B cell (primary cell): ENCODE data around the gene PNLIP. TPM values are rescaled to one million over a fixed set of nuclear protein-coding genes. Genes with fewer than 3 reads are reported as not detected.

Source experiments
- ATAC-seq: fragments of 200-7000 bp; cut with Tn5 transposase; one replicate; pipeline ENCODE4 v1.10.0; 2021; ENCODE audit warnings: low read depth, mild to moderate bottlenecking, moderate number of reproducible peaks, moderate library complexity
- CTCF ChIA-PET: fragments of 350-600 bp; sonication (Branson Sonifier 250); formaldehyde crosslinking; loops from one replicate; lab custom pipeline; 2021; ENCODE audit warnings: antibody characterized with exemption, inconsistent platforms; lab: Charles Lee
- POLR2A ChIA-PET: fragments of 350-600 bp; sonication (Branson Sonifier 250); formaldehyde crosslinking; loops from one replicate; lab custom pipeline; 2021; ENCODE audit warnings: antibody characterized with exemption; lab: Charles Lee
- DNase-seq: peaks from one replicate; pipeline ENCODE4 v3.0.0; 2013
- H2AFZ ChIP-seq: 2 replicates; pipeline ENCODE4 v1.6.1; 2012; ENCODE audit warnings: mild to moderate bottlenecking, low read depth, low read length; ENCODE audit not compliant: insufficient read depth, poor library complexity, severe bottlenecking
- H3K27ac ChIP-seq, 2 donors: 1 replicate in 1 of 2; 2 replicates in 1 of 2; pipeline ENCODE4 v1.5.1; 2012 to 2013; ENCODE audit warnings: low read length in 2 of 2, mild to moderate bottlenecking in 2 of 2, moderate library complexity in 1 of 2
- H3K27me3 ChIP-seq, 4 experiments: fragments of 200-600 bp in 1 of 4; sonication (generic) in 1 of 4; replicated peaks in 1 of 4; 1 replicate in 2 of 4; 2 replicates in 2 of 4; pipeline versions ENCODE4 v1.6.1 to v1.7.0; 2013 to 2016; ENCODE audit warnings: low read length in 3 of 4, mild to moderate bottlenecking in 2 of 4, mixed read lengths in 1 of 4, moderate library complexity in 1 of 4; ENCODE audit not compliant: insufficient read depth in 4 of 4, control insufficient read depth in 3 of 4; ENCODE audit errors: control extremely low read depth in 1 of 4
- H3K36me3 ChIP-seq, 2 experiments: replicated peaks in 1 of 2; 1 replicate in 1 of 2; 2 replicates in 1 of 2; pipeline versions ENCODE4 v1.6.1 to v1.7.1; 2013; ENCODE audit warnings: low read length in 1 of 2; ENCODE audit not compliant: insufficient read depth in 2 of 2, control insufficient read depth in 1 of 2; ENCODE audit errors: control extremely low read depth in 1 of 2, extremely low read depth in 1 of 2
- H3K4me1 ChIP-seq, 2 donors: fragments of 200-600 bp in 1 of 2; sonication (generic) in 1 of 2; 1 replicate in 1 of 2; 2 replicates in 1 of 2; pipeline versions ENCODE4 v1.5.1 to v1.6.1; 2013 to 2017; ENCODE audit warnings: low read length in 2 of 2; ENCODE audit not compliant: control insufficient read depth in 2 of 2, insufficient read depth in 2 of 2
- H3K4me2 ChIP-seq: replicated peaks from 2 replicates; pipeline ENCODE3; 2012; ENCODE audit warnings: mild to moderate bottlenecking, low read depth, low read length; ENCODE audit not compliant: poor library complexity, severe bottlenecking
- H3K4me3 ChIP-seq, 5 experiments: fragments of 200-600 bp in 1 of 5; sonication (generic) in 1 of 5; 1 replicate in 3 of 5; 2 replicates in 2 of 5; pipeline versions ENCODE4 v1.5.1 to v1.7.0; 2011 to 2016; ENCODE audit warnings: low read length in 4 of 5, mild to moderate bottlenecking in 4 of 5, low read depth in 2 of 5, control low read depth in 1 of 5, moderate library complexity in 1 of 5; ENCODE audit not compliant: insufficient read depth in 1 of 5; ENCODE audit errors: control extremely low read depth in 1 of 5, extremely low read depth in 1 of 5
- H3K79me2 ChIP-seq: fragments of 200-600 bp; sonication (generic); one replicate; pipeline ENCODE4 v1.6.0; 2016; ENCODE audit warnings: low read length; ENCODE audit not compliant: control insufficient read depth, insufficient read depth
- H3K9ac ChIP-seq: fragments of 200-600 bp; sonication (generic); 2 replicates; pipeline ENCODE4 v1.6.1; 2017; ENCODE audit warnings: mild to moderate bottlenecking, low read length, moderate library complexity
- H3K9me3 ChIP-seq, 3 donors: one replicate each; pipeline versions ENCODE4 v1.6.1 to v1.7.1; 2013; ENCODE audit warnings: low read length in 2 of 3; ENCODE audit not compliant: control insufficient read depth in 2 of 3, insufficient read depth in 1 of 3; ENCODE audit errors: control extremely low read depth in 1 of 3
- H4K20me1 ChIP-seq: 2 replicates; pipeline ENCODE4 v1.6.0; 2012; ENCODE audit warnings: mild to moderate bottlenecking, low read length; ENCODE audit not compliant: insufficient read depth, control insufficient read depth, poor library complexity, severe bottlenecking
- H3K27ac Mint-ChIP-seq: one replicate; pipeline ENCODE4 v1.8.0; 2021; ENCODE audit warnings: mixed read lengths
- H3K27me3 Mint-ChIP-seq: one replicate; pipeline ENCODE4 v1.8.0; 2021; ENCODE audit warnings: mixed read lengths
- H3K4me1 Mint-ChIP-seq: one replicate; pipeline ENCODE4 v1.8.0; 2021; ENCODE audit warnings: mixed read lengths
- H3K4me3 Mint-ChIP-seq: one replicate; pipeline ENCODE4 v1.8.0; 2021; ENCODE audit warnings: mixed read lengths
- H3K9me3 Mint-ChIP-seq: one replicate; pipeline ENCODE4 v1.8.0; 2022; ENCODE audit warnings: mixed read lengths; ENCODE audit not compliant: insufficient read depth
- CTCF ChIP-seq: fragments of 200-600 bp; IDR thresholded peaks from one replicate; pipeline ENCODE4 v1.8.0; 2022; ENCODE audit warnings: antibody characterized with exemption, mild to moderate bottlenecking
- EZH2 ChIP-seq: IDR thresholded peaks from 2 replicates; pipeline ENCODE4 v1.6.1; 2012; ENCODE audit warnings: borderline replicate concordance, low read depth, mild to moderate bottlenecking, moderate library complexity, low read length; ENCODE audit not compliant: insufficient read depth, poor library complexity, severe bottlenecking
- WGBS: methylation state at CpG from one replicate; pipeline ENCODE4 v1.1.5; 2013; ENCODE audit warnings: missing lambda C conversion rate; ENCODE audit not compliant: insufficient coverage; 5-methylcytosine and 5-hydroxymethylcytosine counted together
- intact Hi-C: fragments of 100-400 bp; cut with micrococcal nuclease; formaldehyde crosslinking; loops from one replicate; pipeline ENCODE4 v1.10.0; 2022
- polyA plus RNA-seq: library from polyadenylated mRNA; depleted of rRNA; stranded (reverse); fragments of >200 nt; gene quantifications from 2 replicates; pipeline ENCODE4 v1.2.3, GENCODE V29; 2012
- total RNA-seq, 2 donors: library from RNA; stranded (reverse); fragments of 120-200 nt in 1 of 2; gene quantifications; 1 replicate in 1 of 2; 2 replicates in 1 of 2; pipeline versions ENCODE4 v1.2.3 to v1.2.4, GENCODE V29; 2013 to 2022

The PNLIP gene
- total and polyA plus RNA-seq, 2 donors (not counting 1 experiment from before 2014, with no cell fraction given) = not detected

GRCh38 chr10:116554628-116555027 lies 8.9 kb downstream of the PNLIP start:
- Histone ChIP-seq H3K27ac (no peak overlapping the region), H3K36me3 (no peaks in the 10 kb centered on the region), H2AFZ (no peak overlapping the region), H3K9ac (no peak overlapping the region), H3K9me3 (peaks cover 0 to 1% (median 0%) of the 10 kb centered on the region in 3 donors), H3K27me3 (no peaks in the 10 kb centered on the region), H3K4me3 (no peak overlapping the region), H3K79me2 (no peaks in the 10 kb centered on the region), H3K4me2 (no peak overlapping the region), H3K4me1 (no peaks in the 10 kb centered on the region), H4K20me1 (no peaks in the 10 kb centered on the region)
- intact Hi-C loops = no loop called here
- POLR2A ChIA-PET = no interaction called here
- no peak overlapping the region for H3K27ac Mint-ChIP-seq
- 61% methylated on average over 3 of the region's 5 CpGs for WGBS
- no peak overlapping the region for H3K4me3 Mint-ChIP-seq
- ATAC-seq = no peak
- CTCF ChIA-PET = no interaction called here
- H3K4me1 Mint-ChIP-seq = no peaks in the 10 kb centered on the region
- no peaks in the 10 kb centered on the region for H3K27me3 Mint-ChIP-seq
- no peak for DNase-seq
- no peak for TF ChIP-seq CTCF
- TF ChIP-seq EZH2 = no peak
- no peaks in the 10 kb centered on the region for H3K9me3 Mint-ChIP-seq

- Mint-ChIP-seq H3K4me3 (no peak overlapping the region), H3K27me3 (no peaks in the 10 kb centered on the region), H3K4me1 (no peaks in the 10 kb centered on the region), H3K27ac (no peak overlapping the region), H3K9me3 (no peaks in the 10 kb centered on the region)
- TF ChIP-seq EZH2 = no peak
- TF ChIP-seq CTCF = no peak
- 100% methylated on average over 2 of the region's 6 CpGs for WGBS
- Histone ChIP-seq H3K4me2 (no peak overlapping the region), H3K79me2 (no peaks in the 10 kb centered on the region), H3K36me3 (no peaks in the 10 kb centered on the region), H3K4me1 (no peaks in the 10 kb centered on the region), H4K20me1 (no peaks in the 10 kb centered on the region), H3K27me3 (no peaks in the 10 kb centered on the region), H3K9ac (no peak overlapping the region), H3K9me3 (peaks cover 0 to 1% (median 0%) of the 10 kb centered on the region in 3 donors), H3K4me3 (no peak overlapping the region), H3K27ac (no peak overlapping the region), H2AFZ (no peak overlapping the region)
- intact Hi-C loops = no loop called here
- ATAC-seq (no peak), DNase-seq (no peak)
- ChIA-PET CTCF (no interaction called here), POLR2A (no interaction called here)
Observed at GRCh38 chr10:116555880-116556279, 10.1 kb downstream of the PNLIP start.
